NCI-H2196 treated with DMSO at 0.1 percent for 48 hours (cell line): ENCODE measurements around the gene TNS1.

ENCODE experiments used
- DNase-seq: peaks from one replicate; lab custom pipeline; 2025; ENCODE audit not compliant: unreplicated experiment; lab: John Stamatoyannopoulos, UW

Gene TNS1

DNA sequence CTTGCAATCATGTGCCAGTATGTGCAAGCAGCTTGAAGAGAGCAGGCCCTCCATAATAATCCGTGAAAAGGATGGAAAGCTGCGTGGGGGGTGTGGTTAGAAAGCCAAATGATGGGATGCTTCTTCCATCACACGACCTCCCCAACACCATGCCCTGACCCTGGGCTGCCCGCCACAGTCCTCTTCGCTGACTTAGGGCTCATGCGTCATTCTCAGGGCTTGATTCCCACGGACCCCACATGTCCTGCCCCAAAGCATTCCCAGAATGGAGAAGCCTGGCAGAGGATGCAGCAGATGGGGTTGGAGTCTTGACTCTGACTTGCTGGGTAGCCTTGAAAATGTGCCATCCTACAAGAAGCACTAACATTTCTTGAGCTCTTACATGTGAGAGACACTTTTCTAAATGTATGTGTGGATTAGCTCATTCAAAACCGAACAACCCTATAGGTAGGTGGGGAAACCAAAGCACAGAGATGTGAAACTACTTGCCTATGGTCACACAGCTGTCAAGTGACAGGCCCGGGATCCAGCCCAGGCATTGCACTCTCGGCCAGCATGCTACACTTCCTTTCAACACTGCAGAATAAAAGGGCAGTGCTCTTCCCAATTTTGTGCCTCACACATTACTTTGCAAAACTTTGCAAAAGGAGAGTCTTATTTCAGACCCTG lies 3.7 kb downstream of the TNS1 start:
- DNase-seq: no peak

DNA sequence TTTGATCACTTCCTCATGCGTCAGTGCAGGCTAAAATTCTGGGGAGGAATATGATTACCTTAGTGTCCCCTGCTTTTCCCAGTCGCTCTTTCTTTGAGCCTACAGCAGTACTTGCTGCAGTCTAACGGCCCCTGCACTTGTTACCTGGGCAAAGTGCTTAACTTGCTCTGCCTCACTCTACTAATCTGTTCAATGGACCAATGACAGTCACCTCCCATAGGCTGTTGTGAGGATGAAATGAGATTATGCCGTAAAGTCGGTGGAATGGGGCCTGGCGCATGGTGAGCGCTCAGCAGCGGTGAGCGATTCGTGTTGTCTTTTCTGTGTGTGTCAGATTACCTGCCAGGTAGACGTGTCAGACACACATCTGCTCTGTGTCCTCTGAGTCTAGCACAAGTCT lies 5.3 kb downstream of the TNS1 start:
- no peak for DNase-seq

DNA sequence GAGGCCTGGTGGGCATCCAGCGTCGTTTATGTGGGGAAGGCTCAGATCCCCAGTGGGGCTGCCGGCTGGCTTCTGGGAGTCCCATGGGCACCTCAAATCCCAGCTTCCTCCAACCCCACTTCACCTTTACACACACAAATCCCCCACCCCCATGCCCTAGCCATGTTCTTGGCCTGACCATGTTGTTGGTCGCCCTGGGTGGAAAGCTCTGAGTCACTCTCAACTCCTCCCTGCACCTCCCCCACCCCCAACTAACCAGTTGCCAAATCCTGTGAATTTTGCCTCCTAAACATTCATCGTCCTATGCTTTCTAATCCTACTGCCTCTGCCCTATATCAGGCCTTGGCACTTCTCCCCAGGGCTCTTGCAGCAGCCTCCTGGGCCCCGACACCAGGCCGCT lies 6.4 kb downstream of the TNS1 start:
- no peak for DNase-seq

GRCh38 chr2:217995731-217996231 lies 7.0 kb downstream of the TNS1 start:
- DNase-seq: no peak

DNA sequence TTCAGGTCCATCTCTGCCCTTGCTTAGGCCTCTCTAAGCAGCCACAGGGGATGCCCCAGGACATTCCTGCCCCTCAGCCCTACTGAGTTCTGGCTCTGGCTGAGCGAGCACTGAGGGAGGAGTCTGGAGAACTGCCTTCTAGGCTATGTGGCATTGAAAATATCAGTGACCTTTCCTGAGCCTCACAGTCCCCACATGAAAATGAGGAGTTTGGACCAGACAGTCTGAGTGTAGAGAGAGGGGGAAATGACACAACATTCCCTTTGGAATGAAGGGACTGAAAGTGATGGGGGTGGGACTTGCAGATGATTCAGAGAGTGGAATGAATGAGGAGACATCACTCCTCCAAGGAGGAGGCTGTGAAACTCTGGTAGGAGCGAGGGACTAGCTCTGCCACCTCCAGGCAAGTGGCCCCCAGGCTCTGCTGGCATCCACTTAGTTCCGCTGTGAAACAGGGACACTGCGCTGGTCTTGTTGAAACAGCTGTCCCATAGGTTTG lies 8.0 kb downstream of the TNS1 start:
- no peak for DNase-seq

DNA sequence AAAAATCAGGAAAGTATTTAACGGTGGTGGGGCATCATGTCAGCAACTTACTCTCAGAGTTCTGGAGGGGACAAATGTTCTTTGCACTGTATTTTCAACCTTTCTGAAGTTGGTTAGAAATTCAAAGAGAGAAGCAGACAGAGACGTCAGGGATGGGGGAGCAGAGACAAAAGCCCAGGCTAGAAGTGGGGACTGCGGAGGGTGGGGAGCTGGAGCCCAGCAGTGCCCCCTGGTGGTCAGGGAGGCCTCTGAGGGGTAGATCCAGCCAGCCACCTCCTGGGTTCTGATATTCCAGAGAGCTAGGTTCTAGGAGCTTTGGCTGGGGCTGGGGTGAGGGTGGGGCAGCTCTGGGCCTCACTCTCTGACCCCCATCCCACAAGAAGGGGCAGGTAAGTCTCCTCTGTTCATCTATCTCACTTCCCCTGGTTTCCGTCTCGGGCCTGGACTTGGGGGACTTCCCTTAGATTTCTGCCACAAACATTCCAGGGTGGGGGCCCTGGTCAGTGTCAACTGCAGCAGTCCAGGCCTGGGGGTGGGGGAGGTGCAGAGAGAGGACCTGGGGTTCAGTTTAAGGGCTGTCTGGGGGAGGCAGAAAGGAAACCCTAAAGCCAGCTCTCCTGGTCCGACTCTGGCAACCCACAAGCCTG lies 8.9 kb downstream of the TNS1 start:
- no peak for DNase-seq

GRCh38 chr2:217993138-217993537 lies 9.7 kb downstream of the TNS1 start:
- DNase-seq: no peak

- no peak for DNase-seq
Observed at GRCh38 chr2:217992061-217992460, 10.7 kb downstream of the TNS1 start.

- no peak for DNase-seq
Observed at GRCh38 chr2:217990791-217991465, 11.9 kb downstream of the TNS1 start.

DNA sequence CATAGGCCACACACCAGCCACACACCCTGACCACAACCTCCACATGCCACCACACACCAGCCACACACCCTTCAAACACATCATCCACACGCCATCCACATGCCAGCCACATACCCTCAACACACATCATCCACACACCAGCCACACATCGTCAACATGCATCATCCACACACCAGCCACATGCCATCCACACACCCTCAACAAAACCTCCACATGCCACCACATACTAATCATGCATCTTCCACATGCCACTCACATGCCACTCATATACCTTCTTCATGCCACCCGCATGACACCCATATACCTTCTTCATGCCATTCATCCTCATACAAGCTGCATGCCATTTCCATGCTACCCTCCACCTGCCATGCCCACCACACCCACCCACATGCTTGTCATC lies 12.4 kb downstream of the TNS1 start:
- no peak for DNase-seq

- no peak for DNase-seq
Observed at GRCh38 chr2:217989221-217989948, 13.4 kb downstream of the TNS1 start.

- no peak for DNase-seq
Observed at GRCh38 chr2:217988840-217989204, 14.0 kb downstream of the TNS1 start.

DNA sequence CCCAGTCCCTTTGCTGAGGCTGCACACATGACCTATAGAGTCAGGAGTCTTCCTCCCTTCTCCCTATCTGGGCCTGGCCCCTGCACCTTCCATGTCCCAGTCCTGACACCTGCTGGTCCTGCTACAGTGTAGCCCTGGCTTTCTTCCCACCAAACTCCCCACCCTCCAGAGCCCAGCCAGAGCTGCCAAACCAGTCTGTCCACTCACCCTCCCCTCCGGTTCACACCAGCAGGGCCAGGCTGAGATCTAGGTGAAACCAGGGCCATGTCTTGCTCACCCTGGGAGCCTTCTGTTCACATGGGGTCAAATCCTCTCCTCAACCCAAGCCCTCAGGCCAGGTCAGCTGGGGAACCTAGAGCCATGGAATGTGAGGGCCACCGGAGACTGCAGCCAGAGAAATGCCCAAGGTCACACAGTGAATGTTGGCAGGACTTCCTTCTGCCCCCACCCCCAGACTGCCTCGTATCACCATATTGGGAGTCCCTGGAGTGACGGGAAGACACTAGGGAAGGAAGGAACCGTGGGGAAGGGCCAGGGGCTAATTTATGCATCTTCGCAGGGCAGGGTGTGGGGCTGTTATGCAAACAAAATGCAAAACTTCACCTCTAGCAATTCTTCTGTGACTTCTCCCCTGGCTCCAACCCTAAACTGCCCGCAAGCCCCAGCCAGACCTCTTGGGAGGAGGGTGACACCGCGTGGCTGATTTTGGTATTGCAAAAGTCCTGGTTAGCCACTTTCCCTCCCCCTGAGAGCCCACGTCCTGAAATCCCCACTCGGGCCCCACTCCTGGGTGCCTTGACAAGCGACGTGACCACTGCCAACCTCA lies 14.6 kb downstream of the TNS1 start:
- DNase-seq: peak; percentile 92

DNA sequence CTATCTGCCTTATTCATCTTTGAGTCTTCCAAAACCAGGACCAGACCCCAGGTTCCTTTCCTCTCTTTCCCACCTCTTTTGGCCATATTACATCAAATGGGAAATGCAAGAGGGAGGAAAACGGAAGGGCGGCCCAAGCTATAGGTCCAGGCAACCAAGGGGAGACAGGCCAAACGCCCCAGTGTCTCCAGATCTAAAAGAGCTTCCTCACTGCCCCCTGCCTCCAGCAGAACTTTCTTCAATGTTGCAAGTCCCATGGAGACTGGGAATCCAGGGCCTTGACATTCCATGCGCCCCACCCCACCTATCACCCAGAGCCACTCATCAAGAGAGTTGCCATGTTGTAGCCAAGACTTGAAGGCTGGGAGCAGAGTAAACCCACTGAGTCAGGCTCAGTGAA lies 15.4 kb downstream of the TNS1 start:
- no peak for DNase-seq

- DNase-seq: no peak
Observed at GRCh38 chr2:217986256-217986961, 16.4 kb downstream of the TNS1 start.

DNA sequence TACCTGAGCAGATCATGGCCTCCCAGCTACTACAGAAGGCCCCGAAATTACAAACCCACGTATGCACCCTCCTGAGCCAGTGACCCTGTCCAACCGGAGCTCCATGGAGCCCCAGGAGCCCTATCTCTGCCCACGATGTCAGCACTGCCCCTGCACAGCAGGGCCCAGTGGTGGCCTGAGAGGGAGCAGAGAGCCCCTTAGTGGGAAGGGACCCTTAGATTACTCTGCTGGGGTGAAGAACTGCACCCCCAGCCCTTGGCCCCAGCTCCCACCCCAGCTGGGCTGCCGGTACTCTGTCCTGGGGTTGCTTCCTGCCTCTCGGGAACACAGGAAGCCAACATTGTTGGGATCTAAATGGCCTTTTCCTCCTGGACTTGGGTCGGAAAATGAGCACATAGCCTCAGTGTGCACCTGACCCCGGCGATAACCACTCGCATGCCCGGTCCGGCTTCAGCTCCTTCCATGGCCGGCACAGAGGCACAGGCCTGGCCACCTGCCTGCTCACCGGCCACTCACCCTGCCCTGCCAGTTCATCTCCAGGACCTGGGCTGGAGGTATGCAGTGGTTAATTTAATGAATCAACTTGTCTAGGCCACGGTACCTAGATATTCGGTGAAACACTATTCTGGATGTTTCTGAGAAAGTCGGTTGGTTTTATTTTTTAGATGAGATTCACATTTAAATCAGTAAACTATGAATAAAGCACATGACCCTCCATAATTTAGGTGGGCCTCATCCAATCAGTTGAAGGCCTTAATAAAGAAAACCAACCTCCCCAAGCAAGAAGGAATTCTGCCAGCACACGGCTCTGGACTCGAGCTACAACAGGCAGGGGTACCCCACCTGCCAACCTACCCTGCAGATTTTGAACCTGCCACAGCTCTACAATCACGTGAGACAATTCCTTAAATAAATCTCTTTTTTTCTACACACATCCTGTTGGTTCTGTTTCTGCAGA lies 19.2 kb downstream of the TNS1 start:
- no peak for DNase-seq

GRCh38 chr2:217981971-217982370 lies 20.8 kb downstream of the TNS1 start:
- DNase-seq: no peak

DNA sequence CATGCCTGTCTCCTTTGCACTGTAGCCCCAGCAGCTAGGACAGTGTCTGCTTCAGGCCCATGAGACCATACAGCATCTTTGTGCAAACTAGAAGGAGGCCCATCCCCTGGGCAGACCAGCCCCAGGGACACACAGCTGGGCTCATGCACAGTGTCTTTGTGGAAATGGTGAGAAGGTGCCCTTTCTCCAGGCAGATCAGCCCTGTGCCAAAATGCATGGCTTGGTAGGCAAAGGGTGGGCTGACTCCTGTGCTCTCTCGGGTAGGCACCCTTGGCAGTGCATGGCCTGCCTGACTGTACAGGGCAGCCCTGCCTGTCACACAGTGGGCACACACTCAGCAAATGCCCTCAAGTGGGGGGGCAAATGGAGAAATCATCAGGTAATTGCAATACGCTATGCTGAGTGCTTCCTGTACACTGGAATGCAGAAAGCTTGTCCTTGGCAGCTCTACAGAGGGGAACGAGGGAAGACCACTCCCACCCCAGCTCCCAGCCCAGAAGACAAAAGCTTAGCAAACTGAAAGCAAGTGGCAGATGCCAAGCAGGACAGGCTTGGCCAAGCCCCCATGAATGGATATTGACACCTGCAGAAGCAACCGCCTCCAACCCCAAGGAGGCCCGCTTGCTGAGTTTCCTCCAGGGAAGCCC lies 21.6 kb downstream of the TNS1 start:
- no peak for DNase-seq
